ENCODE results near the gene ZNF66.
"Not testable (repeated sequence)": the region's sequence is repeated elsewhere in the genome, so short reads cannot be mapped to it uniquely, and the experiment has no call there.

ZNF66 gene

GRCh38 chr19:20776083-20777076 lies at the start of gene ZNF66:
Gene ZNF66 (plus strand): TSS chr19:20776304. CDS start chr19:20776448, 144 bp downstream.
- Histone ChIP-seq H2AFZ (ENCODE audit: low read length, unreplicated experiment) (peak within 1 kb of the TSS; percentile 81), H3K27me3 (ENCODE audit: insufficient read depth, low read length) (no peaks in the 10 kb centered on the region), H3K27ac (ENCODE audit: low read depth, low read length) (peak within 1 kb of the TSS; percentile 52), H3K79me2 (ENCODE audit: control insufficient read depth, insufficient read depth, low read length, unreplicated experiment) (peaks cover 3% of the 10 kb centered on the region), H3K4me1 (ENCODE audit: control insufficient read depth, insufficient read depth, low read length, unreplicated experiment) (no peaks in the 10 kb centered on the region), H3K4me3 (ENCODE audit: low read depth, low read length) (peak within 1 kb of the TSS; percentile 98), H3K36me3 (ENCODE audit: insufficient read depth, low read length) (0 out of 2 replicates have a peak, but pooled peaks cover 4% of the 10 kb centered on the region)

GRCh38 chr19:20750169-20750568 lies 25.9 kb upstream of the ZNF66 start:
- not testable (repeated sequence) for H3K27me3 ChIP-seq (ENCODE audit: insufficient read depth, low read length); H3K79me2 ChIP-seq (ENCODE audit: control insufficient read depth, insufficient read depth, low read length, unreplicated experiment); H3K4me1 ChIP-seq (ENCODE audit: control insufficient read depth, insufficient read depth, low read length, unreplicated experiment); H3K36me3 ChIP-seq (ENCODE audit: insufficient read depth, low read length); H2AFZ ChIP-seq (ENCODE audit: low read length, unreplicated experiment); H3K4me3 ChIP-seq (ENCODE audit: low read depth, low read length); H3K27ac ChIP-seq (ENCODE audit: low read depth, low read length)

GRCh38 chr19:20752291-20752690 lies 23.8 kb upstream of the ZNF66 start:
- H3K27ac ChIP-seq (ENCODE audit: low read depth, low read length); H3K4me1 ChIP-seq (ENCODE audit: control insufficient read depth, insufficient read depth, low read length, unreplicated experiment); H3K79me2 ChIP-seq (ENCODE audit: control insufficient read depth, insufficient read depth, low read length, unreplicated experiment); H2AFZ ChIP-seq (ENCODE audit: low read length, unreplicated experiment); H3K36me3 ChIP-seq (ENCODE audit: insufficient read depth, low read length); H3K4me3 ChIP-seq (ENCODE audit: low read depth, low read length); H3K27me3 ChIP-seq (ENCODE audit: insufficient read depth, low read length): not testable (repeated sequence)

GRCh38 chr19:20769225-20769736 lies 6.8 kb upstream of the ZNF66 start:
- H3K4me1 ChIP-seq (ENCODE audit: control insufficient read depth, insufficient read depth, low read length, unreplicated experiment) = not testable (repeated sequence)

GRCh38 chr19:20787786-20788185 lies 11.7 kb downstream of the ZNF66 start:
- H3K79me2 ChIP-seq (ENCODE audit: control insufficient read depth, insufficient read depth, low read length, unreplicated experiment) = no peaks in the 10 kb centered on the region
- no peak overlapping the region for H2AFZ ChIP-seq (ENCODE audit: low read length, unreplicated experiment)
- H3K27ac ChIP-seq (ENCODE audit: low read depth, low read length) = no peak overlapping the region
- H3K36me3 ChIP-seq (ENCODE audit: insufficient read depth, low read length) = peaks cover 18% of the 10 kb centered on the region; the same call in 1 of the 2 replicates
- H3K4me3 ChIP-seq (ENCODE audit: low read depth, low read length) = no peak overlapping the region
- no peaks in the 10 kb centered on the region for H3K27me3 ChIP-seq (ENCODE audit: insufficient read depth, low read length)
- H3K4me1 ChIP-seq (ENCODE audit: control insufficient read depth, insufficient read depth, low read length, unreplicated experiment) = no peaks in the 10 kb centered on the region

More at GRCh38 chr19:20769225-20769736, 6.8 kb upstream of the ZNF66 start:
- not testable (repeated sequence) for H2AFZ ChIP-seq (ENCODE audit: low read length, unreplicated experiment); H3K36me3 ChIP-seq (ENCODE audit: insufficient read depth, low read length); H3K4me3 ChIP-seq (ENCODE audit: low read depth, low read length); H3K27ac ChIP-seq (ENCODE audit: low read depth, low read length); H3K27me3 ChIP-seq (ENCODE audit: insufficient read depth, low read length); H3K79me2 ChIP-seq (ENCODE audit: control insufficient read depth, insufficient read depth, low read length, unreplicated experiment)

- Histone ChIP-seq H3K36me3 (ENCODE audit: insufficient read depth, low read length) (peaks cover 16% of the 10 kb centered on the region), H2AFZ (ENCODE audit: low read length, unreplicated experiment) (no peak overlapping the region)
Measured at GRCh38 chr19:20791806-20792205, 15.7 kb downstream of the ZNF66 start.

GRCh38 chr19:20806311-20807262 lies 30.5 kb downstream of the ZNF66 start:
- H3K27ac ChIP-seq (ENCODE audit: low read depth, low read length); H3K4me3 ChIP-seq (ENCODE audit: low read depth, low read length): not testable (repeated sequence)

More at GRCh38 chr19:20791806-20792205, 15.7 kb downstream of the ZNF66 start:
- no peaks in the 10 kb centered on the region for H3K27me3 ChIP-seq (ENCODE audit: insufficient read depth, low read length)
- no peaks in the 10 kb centered on the region for H3K4me1 ChIP-seq (ENCODE audit: control insufficient read depth, insufficient read depth, low read length, unreplicated experiment)
- H3K27ac ChIP-seq (ENCODE audit: low read depth, low read length) = no peak overlapping the region
- no peak overlapping the region for H3K4me3 ChIP-seq (ENCODE audit: low read depth, low read length)
- no peaks in the 10 kb centered on the region for H3K79me2 ChIP-seq (ENCODE audit: control insufficient read depth, insufficient read depth, low read length, unreplicated experiment)

GRCh38 chr19:20840371-20840770 lies 64.3 kb downstream of the ZNF66 start:
- H3K27ac ChIP-seq (ENCODE audit: low read depth, low read length) = no peak overlapping the region
- H3K4me1 ChIP-seq (ENCODE audit: control insufficient read depth, insufficient read depth, low read length, unreplicated experiment) = no peaks in the 10 kb centered on the region
- no peaks in the 10 kb centered on the region for H3K27me3 ChIP-seq (ENCODE audit: insufficient read depth, low read length)
- no peak overlapping the region for H3K4me3 ChIP-seq (ENCODE audit: low read depth, low read length)
- no peaks in the 10 kb centered on the region for H3K79me2 ChIP-seq (ENCODE audit: control insufficient read depth, insufficient read depth, low read length, unreplicated experiment)
- no peaks in the 10 kb centered on the region for H3K36me3 ChIP-seq (ENCODE audit: insufficient read depth, low read length)
- H2AFZ ChIP-seq (ENCODE audit: low read length, unreplicated experiment) = no peak overlapping the region

More at GRCh38 chr19:20806311-20807262, 30.5 kb downstream of the ZNF66 start:
- not testable (repeated sequence) for H3K27me3 ChIP-seq (ENCODE audit: insufficient read depth, low read length); H2AFZ ChIP-seq (ENCODE audit: low read length, unreplicated experiment); H3K4me1 ChIP-seq (ENCODE audit: control insufficient read depth, insufficient read depth, low read length, unreplicated experiment); H3K79me2 ChIP-seq (ENCODE audit: control insufficient read depth, insufficient read depth, low read length, unreplicated experiment)
- peaks cover 18% of the 10 kb centered on the region for H3K36me3 ChIP-seq (ENCODE audit: insufficient read depth, low read length)
